ENCODE results near the gene HM13.

DNA sequence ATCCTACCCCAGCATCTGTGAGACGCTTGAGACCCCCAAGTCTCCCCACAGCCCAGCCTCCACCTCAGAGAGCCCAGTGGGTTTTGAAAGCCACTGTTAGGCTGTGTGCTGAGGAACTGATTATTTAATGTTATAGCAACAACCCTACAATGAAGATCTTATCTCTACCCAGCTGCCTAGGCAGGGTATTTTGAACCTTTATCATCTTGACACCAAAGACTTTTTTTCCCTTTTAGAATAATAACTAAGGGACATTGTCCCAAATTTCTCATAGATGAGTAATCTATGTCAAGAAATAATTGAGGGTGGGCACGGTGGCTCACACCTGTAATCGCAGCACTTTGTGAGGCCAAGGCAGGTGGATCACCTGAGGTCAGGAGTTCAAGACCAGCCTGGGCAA is 26.2 kb downstream of the HM13 start:
- no peak for TF ChIP-seq ERF (CRISPR knock-in tag; IDR thresholded peaks at IDR 0.05)
- TF ChIP-seq, protein P1, sequence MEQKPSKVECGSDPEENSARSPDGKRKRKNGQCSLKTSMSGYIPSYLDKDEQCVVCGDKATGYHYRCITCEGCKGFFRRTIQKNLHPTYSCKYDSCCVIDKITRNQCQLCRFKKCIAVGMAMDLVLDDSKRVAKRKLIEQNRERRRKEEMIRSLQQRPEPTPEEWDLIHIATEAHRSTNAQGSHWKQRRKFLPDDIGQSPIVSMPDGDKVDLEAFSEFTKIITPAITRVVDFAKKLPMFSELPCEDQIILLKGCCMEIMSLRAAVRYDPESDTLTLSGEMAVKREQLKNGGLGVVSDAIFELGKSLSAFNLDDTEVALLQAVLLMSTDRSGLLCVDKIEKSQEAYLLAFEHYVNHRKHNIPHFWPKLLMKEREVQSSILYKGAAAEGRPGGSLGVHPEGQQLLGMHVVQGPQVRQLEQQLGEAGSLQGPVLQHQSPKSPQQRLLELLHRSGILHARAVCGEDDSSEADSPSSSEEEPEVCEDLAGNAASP (IDR thresholded peaks at IDR 0.05): no peak
- no peak for TF ChIP-seq NR2C2 (CRISPR knock-in tag; IDR thresholded peaks at IDR 0.05)
- TF ChIP-seq NR2C2 (tag; IDR thresholded peaks at IDR 0.05): no peak
- TF ChIP-seq TAF1 (IDR thresholded peaks at IDR 0.05; ENCODE audit: control insufficient read depth, extremely low read depth, insufficient read depth, low read length, severe bottlenecking): no peak
- TF ChIP-seq, protein P2, sequence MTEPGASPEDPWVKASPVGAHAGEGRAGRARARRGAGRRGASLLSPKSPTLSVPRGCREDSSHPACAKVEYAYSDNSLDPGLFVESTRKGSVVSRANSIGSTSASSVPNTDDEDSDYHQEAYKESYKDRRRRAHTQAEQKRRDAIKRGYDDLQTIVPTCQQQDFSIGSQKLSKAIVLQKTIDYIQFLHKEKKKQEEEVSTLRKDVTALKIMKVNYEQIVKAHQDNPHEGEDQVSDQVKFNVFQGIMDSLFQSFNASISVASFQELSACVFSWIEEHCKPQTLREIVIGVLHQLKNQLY (CRISPR knock-in tag; conservative IDR thresholded peaks at IDR 0.05): no peak
- TF ChIP-seq CBFB (CRISPR knock-in tag; IDR thresholded peaks at IDR 0.05): no peak
- TF ChIP-seq RFX1 (IDR thresholded peaks at IDR 0.05): no peak
- TF ChIP-seq CGGBP1 (CRISPR knock-in tag; IDR thresholded peaks at IDR 0.05): no peak
- TF ChIP-seq GABPB1 (CRISPR knock-in tag; IDR thresholded peaks at IDR 0.05): no peak
- TF ChIP-seq SAFB2 (IDR thresholded peaks at IDR 0.05; ENCODE audit: borderline replicate concordance, low read depth, low read length, severe bottlenecking): no peak
